ENCODE measurements around the gene KIF21B. TPM values are rescaled to one million over a fixed set of nuclear protein-coding genes. Genes with fewer than 3 reads are reported as not detected.

Gene KIF21B
- total RNA-seq, 1 donor from 2014 or later, result 10.2 TPM

DNA sequence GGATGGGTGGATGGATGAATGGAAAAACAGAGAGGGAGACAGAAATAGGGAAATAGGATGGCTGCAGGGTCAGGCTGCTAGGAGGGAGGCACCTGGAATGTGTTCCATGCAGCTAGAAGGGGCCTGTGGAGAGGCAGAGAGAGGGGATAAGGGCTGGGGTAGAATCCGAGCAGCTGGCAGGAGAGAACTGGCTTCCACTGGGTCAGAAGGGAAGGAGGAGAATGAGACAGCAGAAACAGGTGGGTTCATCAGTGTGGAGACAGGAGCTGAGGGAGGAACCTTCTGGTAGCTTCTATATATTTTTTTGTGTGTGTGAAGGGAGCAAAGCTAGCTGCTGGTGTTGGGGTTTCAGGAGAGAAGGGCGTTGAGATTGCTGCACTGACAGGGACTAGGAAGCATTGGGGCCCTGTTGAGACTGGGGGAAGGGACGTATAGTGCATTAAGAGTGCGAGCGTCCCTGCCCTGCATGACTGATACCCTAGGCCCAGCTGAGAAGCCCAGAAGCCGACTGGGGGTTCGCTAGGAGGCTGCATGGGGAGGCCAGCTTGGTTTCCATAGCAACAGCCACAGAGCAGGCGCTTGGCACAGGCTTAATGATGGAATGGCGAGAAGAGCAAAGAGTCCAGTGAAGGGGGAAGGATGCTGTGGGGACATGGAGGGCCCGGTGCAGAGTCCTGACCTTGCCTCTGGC, 14.8 kb upstream of the KIF21B start:
- no peak overlapping the region for H3K27ac ChIP-seq
- no peak for DNase-seq (ENCODE audit: low spot score in 2 of 2)
- H3K4me3 ChIP-seq, result no peak overlapping the region
- H3K4me1 ChIP-seq, result no peaks in the 10 kb centered on the region
- H3K36me3 ChIP-seq, result no peaks in the 10 kb centered on the region
- intact Hi-C loops (cut with DNase I), result no loop called here
- no peaks in the 10 kb centered on the region for H3K9me3 ChIP-seq
- H3K27me3 ChIP-seq, result no peaks in the 10 kb centered on the region
- no peak for TF ChIP-seq CTCF (IDR thresholded peaks at IDR 0.05)

DNA sequence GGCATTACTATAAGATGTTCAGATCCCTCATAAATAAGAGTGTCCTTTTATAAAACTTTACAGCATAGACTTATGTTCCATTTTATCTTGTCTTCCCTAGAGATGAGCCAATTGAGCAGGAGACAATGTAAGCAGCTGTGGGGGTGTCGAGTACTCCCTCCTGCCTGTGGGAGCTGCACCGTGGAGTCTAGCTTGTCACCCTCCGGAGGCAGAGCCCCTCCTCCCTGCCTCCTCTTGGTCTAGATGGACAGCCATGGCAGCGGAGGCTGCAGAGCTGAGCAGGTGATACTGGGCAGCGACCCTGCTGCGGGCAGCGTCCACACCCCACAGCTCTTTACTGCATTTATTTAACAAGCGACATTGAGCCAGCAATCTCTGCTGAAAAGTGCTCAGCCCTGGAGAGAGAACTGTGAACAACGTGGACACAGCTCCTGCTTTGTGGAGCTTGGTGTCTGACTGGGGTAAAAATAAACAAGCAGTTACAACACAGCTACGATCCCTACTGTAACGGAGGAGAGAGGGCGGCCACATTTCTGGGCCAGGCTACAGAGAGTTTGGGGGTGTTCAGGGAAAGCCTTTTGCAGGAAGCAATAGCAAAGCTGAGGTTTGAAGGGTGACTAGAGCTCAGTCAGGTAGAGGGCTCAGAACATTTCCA, 12.8 kb upstream of the KIF21B start:
- no peaks in the 10 kb centered on the region for H3K9me3 ChIP-seq
- H3K4me3 ChIP-seq, result no peak overlapping the region
- DNase-seq (ENCODE audit: low spot score in 2 of 2), result no peak
- TF ChIP-seq CTCF (IDR thresholded peaks at IDR 0.05), result no peak
- no peaks in the 10 kb centered on the region for H3K4me1 ChIP-seq
- H3K36me3 ChIP-seq, result no peaks in the 10 kb centered on the region
- H3K27ac ChIP-seq, result no peak overlapping the region
- intact Hi-C loops (cut with DNase I), result no loop called here
- H3K27me3 ChIP-seq, result no peaks in the 10 kb centered on the region

DNA sequence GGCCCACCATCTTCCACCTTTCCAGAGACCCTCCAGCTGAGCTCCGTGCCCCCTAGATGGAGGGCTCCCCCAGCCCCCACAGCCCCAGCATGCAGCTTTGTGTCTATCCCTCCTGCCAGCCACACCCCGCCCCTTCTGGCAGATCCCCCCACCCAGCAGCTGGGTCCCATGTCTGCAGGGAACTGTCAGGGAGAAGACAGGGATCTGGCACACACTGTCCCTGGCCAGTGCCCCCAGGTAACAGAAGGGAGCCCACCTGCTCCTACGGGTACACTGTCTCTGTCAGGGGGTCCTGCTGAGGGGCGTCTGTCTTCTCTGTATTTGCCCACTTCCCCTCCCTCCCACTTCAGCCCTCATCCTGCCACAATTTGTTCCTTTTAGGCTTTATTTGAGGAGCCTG, 11.2 kb upstream of the KIF21B start:
- no peak overlapping the region for H3K4me3 ChIP-seq
- no peaks in the 10 kb centered on the region for H3K36me3 ChIP-seq
- H3K9me3 ChIP-seq, result no peaks in the 10 kb centered on the region
- no peak for DNase-seq (ENCODE audit: low spot score in 2 of 2)
- intact Hi-C loops (cut with DNase I), result no loop called here
- H3K27me3 ChIP-seq, result no peaks in the 10 kb centered on the region
- H3K27ac ChIP-seq, result no peak overlapping the region
- no peak for TF ChIP-seq CTCF (IDR thresholded peaks at IDR 0.05)
- H3K4me1 ChIP-seq, result no peaks in the 10 kb centered on the region

DNA sequence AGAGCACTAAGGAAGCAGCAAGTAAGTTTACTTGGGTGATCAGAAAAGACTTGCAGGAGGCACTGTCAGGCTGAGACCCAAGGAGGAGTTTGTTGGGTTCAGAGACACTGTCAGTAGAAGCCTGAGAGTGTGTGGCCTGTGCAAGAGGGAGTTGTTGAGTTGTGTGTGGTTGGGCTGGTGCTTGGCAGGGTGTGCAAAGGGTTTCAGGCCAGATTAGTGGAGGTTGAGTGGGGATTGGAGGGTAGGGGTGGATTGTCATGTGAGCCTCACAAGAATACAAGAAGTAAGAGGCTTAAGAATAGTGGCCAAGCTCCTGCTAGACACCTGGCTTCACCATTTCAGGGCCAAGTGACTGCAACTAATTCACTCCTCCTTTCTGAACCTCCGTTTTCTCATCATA, 8.9 kb upstream of the KIF21B start:
- Histone ChIP-seq H3K4me1 (no peaks in the 10 kb centered on the region), H3K27me3 (no peaks in the 10 kb centered on the region), H3K36me3 (no peaks in the 10 kb centered on the region), H3K4me3 (no peak overlapping the region), H3K9me3 (no peaks in the 10 kb centered on the region), H3K27ac (no peak overlapping the region)
- no peak for DNase-seq (ENCODE audit: low spot score in 2 of 2)
- no peak for TF ChIP-seq CTCF (IDR thresholded peaks at IDR 0.05)
- intact Hi-C loops (cut with DNase I), result no loop called here

- Histone ChIP-seq H3K36me3 (no peaks in the 10 kb centered on the region), H3K4me1 (peaks cover 0 to 5% of the 10 kb centered on the region in 2 donors), H3K27me3 (no peaks in the 10 kb centered on the region), H3K4me3 (no peak overlapping the region), H3K27ac (peak overlapping the region; percentile 11 to 51), H3K9me3 (no peaks in the 10 kb centered on the region)
- DNase-seq (ENCODE audit: low spot score in 2 of 2), result no peak
- intact Hi-C loops (cut with DNase I), result no loop called here
- no peak for TF ChIP-seq CTCF (IDR thresholded peaks at IDR 0.05)
These were observed 5.0 kb upstream of the KIF21B start for GRCh38 chr1:201028461-201028889.
